ENCODE data around the gene GRXCR2. TPM values are rescaled to one million over a fixed set of nuclear protein-coding genes. Genes with fewer than 3 reads are reported as not detected.
A peak's percentile ranks its signal among the peaks of the same experiment; 100 is the strongest.

The GRXCR2 gene
- total RNA-seq, 1 experiment from 2014 or later, result not detected

- DNase-seq (ENCODE audit: low read depth), result peak; percentile 20
These were observed 36.6 kb downstream of the GRXCR2 start for GRCh38 chr5:145836241-145836640.

- DNase-seq (ENCODE audit: low read depth), result no peak
These were observed 37.0 kb downstream of the GRXCR2 start for GRCh38 chr5:145835848-145836239.

GRCh38 chr5:145834917-145835847 lies 37.6 kb downstream of the GRXCR2 start, which contains the start of gene PRELID2:
TSS of gene PRELID2 (minus strand) at chr5:145835342. CDS start at chr5:145835251, 91 bp downstream.
- DNase-seq (ENCODE audit: low read depth), result peak; percentile 90

- no peak for DNase-seq (ENCODE audit: low read depth)
These were observed 38.3 kb downstream of the GRXCR2 start for GRCh38 chr5:145834554-145834916.

- no peak for DNase-seq (ENCODE audit: low read depth)
These were observed 39.1 kb downstream of the GRXCR2 start for GRCh38 chr5:145833631-145834200.

- DNase-seq (ENCODE audit: low read depth), result no peak
These were observed 42.2 kb downstream of the GRXCR2 start for GRCh38 chr5:145830594-145830993.

- DNase-seq (ENCODE audit: low read depth), result no peak
These were observed 43.0 kb downstream of the GRXCR2 start for GRCh38 chr5:145829708-145830361.

GRCh38 chr5:145826895-145827674 lies 45.7 kb downstream of the GRXCR2 start:
- DNase-seq (ENCODE audit: low read depth), result no peak

GRCh38 chr5:145825751-145826180 lies 47.0 kb downstream of the GRXCR2 start:
- peak; percentile 49 for DNase-seq (ENCODE audit: low read depth)

- no peak for DNase-seq (ENCODE audit: low read depth)
These were observed 48.8 kb downstream of the GRXCR2 start for GRCh38 chr5:145824040-145824439.

- DNase-seq (ENCODE audit: low read depth), result no peak
These were observed 54.2 kb downstream of the GRXCR2 start for GRCh38 chr5:145818604-145819003.

- no peak for DNase-seq (ENCODE audit: low read depth)
These were observed 59.9 kb downstream of the GRXCR2 start for GRCh38 chr5:145812877-145813276.

GRCh38 chr5:145811834-145812625 lies 60.8 kb downstream of the GRXCR2 start:
- peak; percentile 31 for DNase-seq (ENCODE audit: low read depth)

Other genes with a start within 250 kb of the GRXCR2 start
- 10.6 and 10.7 TPM in 2 replicates for gene PRELID2, start 37.7 kb downstream of the GRXCR2 start, total RNA-seq (2014; rRNA removed; shearing (Covaris generic))
- gene SH3RF2, start 63.6 kb upstream of the GRXCR2 start, total RNA-seq (2014; rRNA removed; shearing (Covaris generic)), result 6.8 and 7.9 TPM in 2 replicates
- not detected in 2 replicates for gene PLAC8L1, start 232.6 kb upstream of the GRXCR2 start, total RNA-seq (2014; rRNA removed; shearing (Covaris generic))